Esophagus mucosa (tissue), 1 donor: ENCODE data around the gene TM7SF2. TPM values are rescaled to one million over a fixed set of nuclear protein-coding genes. Genes with fewer than 3 reads are reported as not detected.
A peak's percentile ranks its signal among the peaks of the same experiment; 100 is the strongest.

Experiments
- ATAC-seq: fragments of 200-7000 bp; cut with Tn5 transposase; one replicate; pipeline ENCODE4 v1.9.1; 2020
- total RNA-seq: library from RNA; stranded (reverse); gene quantifications from one replicate; pipeline ENCODE4 v1.2.4, GENCODE V29; 2023
- donor health status: DM: yes; HTN: yes; CAD: no.

TM7SF2 gene
- total RNA-seq, 1 donor from 2014 or later = 53.2 TPM

DNA sequence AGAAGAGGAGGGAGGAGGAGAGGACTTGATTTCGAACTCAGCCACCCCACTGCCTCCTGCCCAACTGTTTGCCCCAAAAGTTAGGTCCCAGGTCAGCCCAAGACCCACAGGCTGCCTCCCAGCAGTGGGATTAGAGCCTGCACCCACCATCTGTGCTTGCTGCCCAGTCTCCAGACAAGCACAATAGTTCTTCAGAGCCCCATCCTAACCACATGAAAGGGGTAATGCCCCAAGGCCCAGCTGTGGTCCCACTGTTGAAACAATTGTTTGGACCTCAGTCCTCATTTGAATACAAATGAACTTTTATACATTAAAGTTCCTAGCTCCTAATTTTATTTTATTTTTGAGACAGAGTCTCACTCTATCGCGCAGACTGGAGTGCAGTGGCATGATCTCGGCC is 21.0 kb upstream of the TM7SF2 start:
- no peak for ATAC-seq

DNA sequence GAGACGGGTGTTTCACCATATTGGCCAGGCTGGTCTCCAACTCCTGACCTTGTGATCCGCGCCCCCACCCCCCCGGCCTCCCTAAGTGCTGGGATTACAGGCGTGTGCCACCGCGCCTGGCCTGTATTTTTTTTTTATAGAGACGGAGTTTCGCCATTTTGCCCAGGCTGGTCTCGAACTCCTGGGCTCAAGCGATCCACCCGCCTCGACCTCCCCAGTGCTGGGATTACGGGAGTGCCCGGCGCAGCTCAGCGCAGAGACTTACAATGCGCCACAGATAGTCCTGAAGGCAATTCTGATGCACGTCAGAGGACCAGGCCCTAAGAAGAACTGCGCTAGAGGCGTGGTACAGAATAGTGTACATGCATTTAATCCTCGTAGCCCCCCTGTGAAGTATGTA is 16.2 kb upstream of the TM7SF2 start:
- ATAC-seq = peak; percentile 2

DNA sequence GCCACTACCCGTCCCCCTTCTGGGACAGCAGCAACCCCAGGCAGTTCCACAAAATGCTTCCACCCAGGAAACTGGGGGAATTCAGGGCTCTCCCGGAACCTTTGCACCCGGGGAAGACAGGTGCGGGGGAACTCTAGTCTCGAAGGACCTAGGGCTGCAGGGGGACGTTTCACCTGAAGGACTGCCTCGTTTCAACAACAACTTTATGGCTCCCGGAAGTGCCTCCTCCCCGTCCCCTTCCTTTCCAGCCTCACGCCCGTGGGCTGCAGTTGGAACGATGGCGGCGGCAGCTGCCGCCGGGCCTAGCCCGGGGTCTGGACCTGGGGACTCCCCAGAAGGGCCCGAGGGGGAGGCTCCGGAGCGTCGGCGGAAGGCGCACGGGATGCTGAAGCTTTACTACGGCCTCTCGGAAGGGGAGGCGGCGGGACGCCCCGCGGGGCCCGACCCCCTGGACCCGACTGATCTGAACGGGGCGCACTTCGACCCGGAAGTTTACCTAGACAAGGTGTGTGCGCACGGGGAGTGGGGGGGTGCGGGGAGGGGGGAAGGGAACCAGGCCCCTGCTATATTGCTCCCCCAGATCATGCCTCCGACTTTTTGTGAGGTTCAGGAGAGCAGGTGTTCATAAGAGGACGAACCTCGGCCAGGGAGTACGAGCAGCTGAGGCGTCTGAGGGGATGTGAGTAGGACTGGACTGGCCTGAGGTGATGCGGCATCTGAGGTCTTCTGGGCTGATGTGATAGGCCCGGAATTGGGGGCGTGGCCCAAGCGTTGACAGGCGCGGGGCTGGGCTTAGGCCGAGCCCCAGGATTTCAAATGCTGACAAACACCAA is 15.5 kb upstream of the TM7SF2 start, which contains the start of gene VPS51:
VPS51 (plus strand) TSS at position 241 of the 833 bp plus-strand sequence; CDS start at position 278, 37 bp downstream.
- ATAC-seq = peak; percentile 92

DNA sequence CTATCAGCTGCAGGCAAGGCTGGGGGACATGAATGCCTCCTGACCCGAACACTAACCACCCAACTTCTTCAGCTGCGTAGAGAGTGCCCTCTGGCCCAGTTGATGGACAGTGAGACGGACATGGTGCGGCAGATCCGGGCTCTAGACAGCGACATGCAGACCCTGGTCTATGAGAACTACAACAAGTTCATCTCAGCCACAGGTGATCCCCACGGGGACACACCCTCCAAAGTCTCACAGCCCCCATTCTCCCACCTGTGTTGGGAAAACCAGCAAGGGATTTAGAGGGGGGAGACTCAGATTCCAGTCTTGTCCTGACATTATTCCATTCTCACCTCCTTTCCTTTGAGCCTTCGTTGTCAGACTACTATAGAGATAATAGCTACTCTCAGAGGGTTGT is 14.7 kb upstream of the TM7SF2 start:
- no peak for ATAC-seq

DNA sequence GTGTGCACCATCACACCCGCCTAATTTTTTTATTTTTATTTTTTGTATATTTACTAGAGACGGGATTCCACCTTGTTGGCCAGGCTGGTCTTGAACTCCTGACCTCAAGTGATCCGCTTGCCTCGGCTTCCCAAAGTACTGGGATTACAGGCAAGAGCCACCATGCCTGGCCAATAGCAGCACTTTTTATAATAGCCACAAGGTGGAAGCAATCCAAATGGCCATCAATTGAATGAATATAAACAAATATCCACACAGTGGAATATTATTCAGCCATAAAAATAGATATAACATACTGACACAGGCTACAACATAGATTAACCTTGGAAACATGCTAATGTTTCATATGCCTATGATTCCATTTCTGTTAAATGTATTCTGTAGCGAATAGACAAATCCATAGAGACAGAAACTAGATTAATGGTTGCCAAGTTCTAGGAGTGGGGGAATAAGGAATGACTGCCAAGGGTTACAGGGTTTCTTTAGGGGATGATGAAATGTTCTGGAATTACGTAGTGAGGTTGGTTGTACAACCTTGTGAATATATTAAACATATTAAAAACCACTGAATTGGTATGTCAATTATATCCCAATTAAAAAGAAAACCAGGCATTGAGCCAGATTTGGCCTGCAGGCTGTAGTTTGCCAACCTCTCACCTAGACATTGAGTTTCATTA is 10.9 kb upstream of the TM7SF2 start:
- peak; percentile 1 for ATAC-seq

GRCh38 chr11:65102142-65103095 is 9.3 kb upstream of the TM7SF2 start:
- ATAC-seq = peak; percentile 30

GRCh38 chr11:65103476-65103875 is 8.2 kb upstream of the TM7SF2 start:
- no peak for ATAC-seq

- ATAC-seq = no peak
These were observed 7.0 kb upstream of the TM7SF2 start for GRCh38 chr11:65104628-65105027.

GRCh38 chr11:65107078-65107477 is 4.6 kb upstream of the TM7SF2 start:
- no peak for ATAC-seq

- ATAC-seq = no peak
These were observed 3.8 kb upstream of the TM7SF2 start for GRCh38 chr11:65107751-65108468.

DNA sequence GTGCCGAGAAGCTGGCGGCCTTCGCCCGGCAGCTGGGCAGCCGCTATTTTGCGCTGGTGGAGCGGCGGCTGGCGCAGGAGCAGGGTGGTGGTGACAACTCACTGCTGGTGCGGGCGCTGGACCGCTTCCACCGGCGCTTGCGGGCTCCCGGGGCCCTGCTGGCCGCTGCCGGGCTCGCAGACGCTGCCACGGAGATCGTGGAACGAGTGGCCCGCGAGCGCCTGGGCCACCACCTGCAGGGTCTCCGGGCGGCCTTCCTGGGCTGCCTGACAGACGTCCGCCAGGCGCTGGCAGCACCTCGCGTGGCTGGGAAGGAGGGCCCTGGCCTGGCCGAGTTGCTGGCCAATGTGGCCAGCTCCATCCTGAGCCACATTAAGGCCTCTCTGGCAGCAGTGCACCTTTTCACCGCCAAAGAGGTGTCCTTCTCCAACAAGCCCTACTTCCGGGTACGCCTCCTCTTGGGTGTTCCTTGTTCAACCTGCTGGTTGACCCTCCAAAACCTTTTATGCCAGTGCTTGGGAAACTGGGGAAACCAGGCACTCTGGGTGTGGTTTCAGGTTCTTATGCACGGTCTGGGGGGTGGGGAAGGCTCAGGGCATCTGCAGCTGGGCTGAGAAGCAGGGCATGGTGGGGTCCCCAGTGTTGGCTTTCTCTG is 3.1 kb upstream of the TM7SF2 start:
- peak; percentile 29 for ATAC-seq

- no peak for ATAC-seq
These were observed 2.2 kb upstream of the TM7SF2 start for GRCh38 chr11:65109231-65110198.

- peak; percentile 55 for ATAC-seq
These were observed 1.3 kb upstream of the TM7SF2 start for GRCh38 chr11:65110354-65110861.

- no peak for ATAC-seq
These were observed 421 bp upstream of the TM7SF2 start for GRCh38 chr11:65111159-65111743.

GRCh38 chr11:65112546-65113360 is 1.1 kb downstream of the TM7SF2 start:
- peak; percentile 52 for ATAC-seq

GRCh38 chr11:65113361-65113756 is 1.7 kb downstream of the TM7SF2 start:
- ATAC-seq = no peak

- no peak for ATAC-seq
These were observed 2.2 kb downstream of the TM7SF2 start for GRCh38 chr11:65113839-65114238.

DNA sequence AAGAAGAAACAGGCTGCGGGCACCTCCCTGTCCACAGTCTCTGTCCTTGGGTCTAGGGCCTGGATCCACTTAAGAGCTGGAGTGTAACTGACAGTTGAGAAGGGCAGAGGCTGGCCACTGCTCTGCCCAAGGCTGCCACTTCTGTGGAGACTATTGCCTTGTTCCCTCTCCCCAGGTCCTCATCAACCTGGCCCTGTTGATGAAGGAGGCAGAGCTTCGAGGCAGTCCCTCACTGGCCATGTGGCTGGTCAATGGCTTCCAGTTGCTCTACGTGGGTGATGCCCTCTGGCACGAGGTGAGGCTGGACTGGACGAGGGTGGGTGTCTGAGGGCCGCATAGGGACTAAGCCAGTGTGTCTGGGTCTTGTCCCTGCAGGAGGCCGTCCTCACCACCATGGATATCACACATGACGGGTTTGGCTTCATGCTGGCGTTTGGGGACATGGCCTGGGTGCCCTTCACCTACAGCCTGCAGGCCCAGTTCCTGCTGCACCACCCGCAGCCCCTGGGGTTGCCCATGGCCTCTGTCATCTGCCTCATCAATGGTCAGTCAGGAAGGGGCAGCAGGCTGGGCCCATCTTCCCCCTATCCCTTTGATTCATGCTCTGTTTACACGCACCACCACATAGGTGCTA is 3.0 kb downstream of the TM7SF2 start:
- no peak for ATAC-seq
